Parathyroid adenoma (tissue), 2 donors: ENCODE measurements around the gene DHX57.

Experiments used
- H2AFZ ChIP-seq: fragments of 300-600 bp; sonication (generic); one replicate; pipeline ENCODE4 v1.7.0; 2017; ENCODE audit warnings: antibody characterized with exemption, mild to moderate bottlenecking
- H3K27ac ChIP-seq: fragments of 300-600 bp; sonication (generic); one replicate; pipeline ENCODE4 v1.7.0; 2017
- H3K27me3 ChIP-seq: fragments of 300-600 bp; sonication (generic); one replicate; pipeline ENCODE4 v1.7.0; 2017; ENCODE audit warnings: low read length; ENCODE audit not compliant: control insufficient read depth, insufficient read depth
- H3K36me3 ChIP-seq: fragments of 300-600 bp; sonication (generic); one replicate; pipeline ENCODE4 v1.7.0; 2017; ENCODE audit warnings: low read length; ENCODE audit not compliant: control insufficient read depth, insufficient read depth
- H3K4me1 ChIP-seq: fragments of 300-600 bp; sonication (generic); one replicate; pipeline ENCODE4 v1.7.0; 2017; ENCODE audit warnings: control low read depth
- H3K4me2 ChIP-seq: fragments of 300-600 bp; sonication (generic); one replicate; pipeline ENCODE4 v1.7.0; 2017; ENCODE audit warnings: low read length
- H3K4me3 ChIP-seq: fragments of 300-600 bp; sonication (generic); one replicate; pipeline ENCODE4 v1.7.0; 2017; ENCODE audit warnings: low read depth, low read length
- H3K79me2 ChIP-seq: fragments of 300-600 bp; sonication (generic); one replicate; pipeline ENCODE4 v1.7.0; 2017; ENCODE audit warnings: control low read depth
- H3K9ac ChIP-seq: fragments of 300-600 bp; sonication (generic); one replicate; pipeline ENCODE4 v1.7.0; 2017; ENCODE audit warnings: mild to moderate bottlenecking
- H3K9me3 ChIP-seq: fragments of 300-600 bp; sonication (generic); one replicate; pipeline ENCODE4 v1.7.0; 2017; ENCODE audit warnings: low read length; ENCODE audit not compliant: control insufficient read depth
- CTCF ChIP-seq: fragments of 300-600 bp; sonication (generic); IDR thresholded peaks from one replicate; pipeline ENCODE4 v1.7.0; 2017; ENCODE audit warnings: antibody characterized with exemption, mild to moderate bottlenecking
- donor health status: primary hyperparathyroidism.

DHX57 gene

GRCh38 chr2:38875576-38876367 is at the start of gene DHX57, which contains the start of gene MORN2:
Gene DHX57, minus strand, starts transcription at chr2:38875934. Its CDS starts 7,529 bp downstream, at chr2:38868405.
Gene MORN2, plus strand, starts transcription at chr2:38875976.
- peak within 1 kb of the TSS; percentile 84 for H2AFZ ChIP-seq
- H3K79me2 ChIP-seq: peaks cover 29% of the 10 kb centered on the region
- H3K9ac ChIP-seq: peak within 1 kb of the TSS; percentile 39
- peak within 1 kb of the TSS; percentile 82 for H3K4me2 ChIP-seq
- no peaks in the 10 kb centered on the region for H3K36me3 ChIP-seq
- H3K4me1 ChIP-seq: no peaks in the 10 kb centered on the region
- peak within 1 kb of the TSS; percentile 50 for H3K27ac ChIP-seq
- H3K4me3 ChIP-seq: peak within 1 kb of the TSS; percentile 87
- no peaks in the 10 kb centered on the region for H3K27me3 ChIP-seq
- no peak for TF ChIP-seq CTCF
- no peaks in the 10 kb centered on the region for H3K9me3 ChIP-seq

GRCh38 chr2:38922902-38923301 is 47.2 kb upstream of the DHX57 start:
- Histone ChIP-seq H3K4me1 (no peaks in the 10 kb centered on the region), H2AFZ (no peak overlapping the region), H3K9me3 (no peaks in the 10 kb centered on the region), H3K36me3 (no peaks in the 10 kb centered on the region), H3K79me2 (no peaks in the 10 kb centered on the region), H3K9ac (no peak overlapping the region), H3K27me3 (no peaks in the 10 kb centered on the region), H3K27ac (no peak overlapping the region), H3K4me2 (no peak overlapping the region), H3K4me3 (no peak overlapping the region)
- TF ChIP-seq CTCF: no peak

- no peak overlapping the region for H3K9ac ChIP-seq
- no peaks in the 10 kb centered on the region for H3K9me3 ChIP-seq
- H3K4me3 ChIP-seq: no peak overlapping the region
- H3K36me3 ChIP-seq: no peaks in the 10 kb centered on the region
- no peaks in the 10 kb centered on the region for H3K79me2 ChIP-seq
- no peaks in the 10 kb centered on the region for H3K27me3 ChIP-seq
- TF ChIP-seq CTCF: no peak
- no peak overlapping the region for H2AFZ ChIP-seq
- no peak overlapping the region for H3K27ac ChIP-seq
- H3K4me2 ChIP-seq: no peak overlapping the region
- H3K4me1 ChIP-seq: no peaks in the 10 kb centered on the region
Measured at GRCh38 chr2:38922389-38922788, 46.7 kb upstream of the DHX57 start.

GRCh38 chr2:38912619-38913018 is 36.9 kb upstream of the DHX57 start:
- Histone ChIP-seq H3K4me2 (no peak overlapping the region), H3K4me1 (peaks cover 5% of the 10 kb centered on the region), H3K27me3 (no peaks in the 10 kb centered on the region), H3K9me3 (no peaks in the 10 kb centered on the region), H3K27ac (no peak overlapping the region), H3K4me3 (no peak overlapping the region), H3K36me3 (no peaks in the 10 kb centered on the region), H3K79me2 (no peaks in the 10 kb centered on the region), H3K9ac (no peak overlapping the region), H2AFZ (no peak overlapping the region)
- TF ChIP-seq CTCF: no peak

- TF ChIP-seq CTCF: no peak
- Histone ChIP-seq H3K9ac (no peak overlapping the region), H3K9me3 (no peaks in the 10 kb centered on the region), H3K4me1 (peaks cover 5% of the 10 kb centered on the region), H3K79me2 (no peaks in the 10 kb centered on the region), H2AFZ (no peak overlapping the region), H3K27ac (no peak overlapping the region), H3K36me3 (no peaks in the 10 kb centered on the region), H3K4me2 (no peak overlapping the region), H3K4me3 (no peak overlapping the region), H3K27me3 (no peaks in the 10 kb centered on the region)
Measured at GRCh38 chr2:38911191-38911590, 35.5 kb upstream of the DHX57 start.
